Ishikawa (cell line): ENCODE data around the gene HEPH.

Source experiments
- EGR1 ChIP-seq: IDR thresholded peaks from 2 replicates; pipeline ENCODE4 v1.6.1; 2012
- EP300 ChIP-seq: IDR thresholded peaks from 2 replicates; pipeline ENCODE4 v1.6.1; 2012; ENCODE audit warnings: borderline replicate concordance
- REST ChIP-seq: IDR thresholded peaks from 2 replicates; pipeline ENCODE4 v1.6.1; 2012; ENCODE audit warnings: low read depth, mild to moderate bottlenecking
- YY1 ChIP-seq: IDR thresholded peaks from 2 replicates; pipeline ENCODE4 v1.6.1; 2012; ENCODE audit warnings: low read depth

GRCh38 chrX:66149519-66149918 is 14.5 kb upstream of the HEPH start:
- TF ChIP-seq YY1 = no peak
- no peak for TF ChIP-seq REST
- TF ChIP-seq EP300 = no peak
- TF ChIP-seq EGR1 = no peak
